Measurements from ENCODE around the gene GATAD2A.

DNA sequence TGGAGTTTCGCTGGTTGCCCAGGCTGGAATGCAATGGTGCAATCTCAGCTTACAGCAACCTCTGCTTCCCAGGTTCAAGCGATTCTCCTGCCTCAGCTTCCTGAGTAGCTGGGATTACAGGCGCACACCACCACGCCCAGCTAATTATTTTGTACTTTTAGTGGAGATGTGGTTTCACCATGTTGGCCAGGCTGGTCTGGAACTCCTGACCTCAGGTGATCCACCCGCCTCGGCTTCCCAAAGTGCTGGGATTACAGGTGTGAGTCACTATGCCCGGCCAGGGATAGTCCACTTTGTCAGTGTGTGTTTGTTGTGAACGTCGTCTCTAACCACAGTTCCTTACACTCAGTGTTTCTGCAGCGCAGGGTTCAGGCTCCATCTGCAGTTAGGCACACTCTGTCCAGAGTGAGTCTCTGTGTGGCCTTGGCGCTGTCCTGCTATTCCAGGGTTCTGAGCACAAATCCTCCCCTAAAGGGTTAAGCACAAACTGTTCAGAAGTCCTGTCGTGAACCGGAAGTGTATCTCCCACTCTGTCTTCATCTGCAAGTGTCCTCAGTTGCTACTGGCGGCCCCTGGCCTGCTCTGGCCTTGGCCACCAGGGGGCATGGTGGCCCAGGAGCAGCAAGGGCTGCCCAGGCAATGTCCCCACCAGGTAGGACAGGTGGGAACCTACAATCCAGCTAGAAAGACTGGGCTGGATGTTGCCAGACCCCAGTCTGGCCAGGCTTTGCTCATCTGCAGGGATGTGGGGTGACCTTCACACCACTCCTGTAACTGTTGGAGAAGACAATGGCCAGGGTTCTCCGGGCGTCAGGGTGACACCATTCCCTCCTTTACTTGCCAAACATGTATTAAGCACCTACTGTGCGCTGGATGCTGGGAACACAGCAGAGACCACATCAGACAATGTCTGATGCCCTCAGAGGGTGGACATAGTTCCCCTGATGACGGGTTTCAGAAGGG lies 38.8 kb upstream of the GATAD2A start:
- TF ChIP-seq POLR2A (IDR thresholded peaks at IDR 0.05; ENCODE audit: low read length) (no peak), GATA1 (IDR thresholded peaks at IDR 0.05; ENCODE audit: low read depth, low read length) (no peak)
